Natural killer cell (primary cell): ENCODE results near the gene TMEM233. TPM values are rescaled to one million over a fixed set of nuclear protein-coding genes. Genes with fewer than 3 reads are reported as not detected.

ENCODE experiments used
- ATAC-seq, 3 donors: fragments of 150-1000 bp in 2 of 3; fragments of 200-7000 bp in 1 of 3; cut with Tn5 transposase; 1 replicate in 1 of 3; 2 replicates in 2 of 3; pipeline ENCODE4 v1.10.0; 2021; ENCODE audit warnings: mild to moderate bottlenecking in 2 of 3, moderate library complexity in 2 of 3
- DNase-seq, 2 donors: peaks; one replicate each; pipeline versions ENCODE4 v3.0.0 to v3.0.0-alpha.2; 2013 to 2021; ENCODE audit warnings: mixed read lengths in 1 of 2
- H3K27ac ChIP-seq: one replicate; pipeline ENCODE4 v1.5.1; 2013; ENCODE audit warnings: mild to moderate bottlenecking, low read length
- H3K27me3 ChIP-seq: one replicate; pipeline ENCODE4 v1.6.1; 2013; ENCODE audit warnings: low read length; ENCODE audit not compliant: control insufficient read depth, insufficient read depth
- H3K36me3 ChIP-seq: one replicate; pipeline ENCODE4 v1.6.1; 2013; ENCODE audit warnings: low read length; ENCODE audit not compliant: control insufficient read depth, insufficient read depth
- H3K4me1 ChIP-seq: one replicate; pipeline ENCODE4 v1.6.1; 2013; ENCODE audit warnings: low read length; ENCODE audit not compliant: control insufficient read depth, insufficient read depth
- H3K4me3 ChIP-seq: one replicate; pipeline ENCODE4 v1.5.1; 2013; ENCODE audit warnings: low read length
- H3K9me3 ChIP-seq: one replicate; pipeline ENCODE4 v1.6.1; 2013; ENCODE audit warnings: low read length; ENCODE audit not compliant: control insufficient read depth, insufficient read depth
- H3K27ac Mint-ChIP-seq, 2 donors: one replicate each; pipeline ENCODE4 v1.8.0; 2022; ENCODE audit warnings: mild to moderate bottlenecking in 2 of 2, mixed read lengths in 2 of 2, moderate library complexity in 1 of 2
- H3K27me3 Mint-ChIP-seq, 2 donors: one replicate each; pipeline ENCODE4 v1.8.0; 2022; ENCODE audit warnings: low read depth in 2 of 2, mixed read lengths in 2 of 2
- H3K36me3 Mint-ChIP-seq: one replicate; pipeline ENCODE4 v1.8.0; 2022; ENCODE audit warnings: mixed read lengths
- H3K4me1 Mint-ChIP-seq, 2 donors: one replicate each; pipeline ENCODE4 v1.8.0; 2022; ENCODE audit warnings: mixed read lengths in 2 of 2
- H3K4me3 Mint-ChIP-seq: one replicate; pipeline ENCODE4 v1.8.0; 2022; ENCODE audit warnings: mild to moderate bottlenecking, moderate library complexity, mixed read lengths
- H3K9me3 Mint-ChIP-seq, 2 donors: one replicate each; pipeline ENCODE4 v1.8.0; 2022; ENCODE audit warnings: mixed read lengths in 2 of 2
- WGBS: methylation state at CpG from one replicate; pipeline ENCODE4 v1.1.7; 2013; ENCODE audit warnings: missing lambda C conversion rate; ENCODE audit not compliant: insufficient coverage; 5-methylcytosine and 5-hydroxymethylcytosine counted together
- intact Hi-C: fragments of 100-400 bp; cut with micrococcal nuclease; formaldehyde crosslinking; loops from one replicate; pipeline ENCODE4 v1.14.2; 2022
- total RNA-seq, 4 donors: library from RNA; stranded (reverse); fragments of 120-200 nt in 1 of 4; gene quantifications; one replicate each; pipeline versions ENCODE4 v1.2.3 to v1.2.4, GENCODE V29; 2013 to 2022
- TF ChIP-seq, protein P1 (sequence below): fragments of 200-600 bp; IDR thresholded peaks from one replicate; pipeline ENCODE4 v1.8.0; 2022; ENCODE audit warnings: antibody characterized with exemption

Gene TMEM233
- total RNA-seq, 3 donors from 2014 or later (not counting 1 experiment from before 2014, with no cell fraction given): not detected

DNA sequence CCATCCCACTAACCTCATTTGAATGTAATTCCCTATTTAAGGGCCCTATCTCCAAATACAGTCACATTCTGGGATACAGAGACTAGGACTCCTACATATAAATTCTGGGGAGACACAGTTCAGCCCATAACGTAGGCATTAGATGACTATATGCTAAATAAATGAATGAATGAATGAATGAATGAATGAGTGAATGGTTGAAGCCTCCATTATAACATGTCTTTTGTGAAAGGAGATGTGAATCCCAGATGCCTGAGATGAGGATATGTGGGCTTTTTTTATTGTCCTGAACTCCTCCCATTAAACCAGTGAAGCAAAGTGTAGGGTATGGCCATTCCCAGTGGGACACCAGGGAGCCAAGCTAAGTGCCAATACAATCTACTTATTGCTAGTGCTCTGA lies 20.5 kb upstream of the TMEM233 start:
- H3K4me3 Mint-ChIP-seq: no peak overlapping the region
- H3K27ac ChIP-seq: no peak overlapping the region
- no peaks in the 10 kb centered on the region for H3K9me3 ChIP-seq
- TF ChIP-seq, protein P1, sequence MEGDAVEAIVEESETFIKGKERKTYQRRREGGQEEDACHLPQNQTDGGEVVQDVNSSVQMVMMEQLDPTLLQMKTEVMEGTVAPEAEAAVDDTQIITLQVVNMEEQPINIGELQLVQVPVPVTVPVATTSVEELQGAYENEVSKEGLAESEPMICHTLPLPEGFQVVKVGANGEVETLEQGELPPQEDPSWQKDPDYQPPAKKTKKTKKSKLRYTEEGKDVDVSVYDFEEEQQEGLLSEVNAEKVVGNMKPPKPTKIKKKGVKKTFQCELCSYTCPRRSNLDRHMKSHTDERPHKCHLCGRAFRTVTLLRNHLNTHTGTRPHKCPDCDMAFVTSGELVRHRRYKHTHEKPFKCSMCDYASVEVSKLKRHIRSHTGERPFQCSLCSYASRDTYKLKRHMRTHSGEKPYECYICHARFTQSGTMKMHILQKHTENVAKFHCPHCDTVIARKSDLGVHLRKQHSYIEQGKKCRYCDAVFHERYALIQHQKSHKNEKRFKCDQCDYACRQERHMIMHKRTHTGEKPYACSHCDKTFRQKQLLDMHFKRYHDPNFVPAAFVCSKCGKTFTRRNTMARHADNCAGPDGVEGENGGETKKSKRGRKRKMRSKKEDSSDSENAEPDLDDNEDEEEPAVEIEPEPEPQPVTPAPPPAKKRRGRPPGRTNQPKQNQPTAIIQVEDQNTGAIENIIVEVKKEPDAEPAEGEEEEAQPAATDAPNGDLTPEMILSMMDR: no peak
- 100% methylated on average over 1 of the region's 1 CpG for WGBS
- H3K9me3 Mint-ChIP-seq: no peaks in the 10 kb centered on the region
- intact Hi-C loops: no loop called here
- DNase-seq: no peak
- H3K27me3 ChIP-seq: peaks cover 2% of the 10 kb centered on the region
- no peak overlapping the region for H3K4me3 ChIP-seq
- H3K4me1 ChIP-seq: no peaks in the 10 kb centered on the region
- H3K27me3 Mint-ChIP-seq: peaks cover 21 to 44% of the 10 kb centered on the region in 2 donors
- no peaks in the 10 kb centered on the region for H3K36me3 Mint-ChIP-seq
- H3K36me3 ChIP-seq: no peaks in the 10 kb centered on the region
- no peak overlapping the region for H3K27ac Mint-ChIP-seq
- H3K4me1 Mint-ChIP-seq: no peaks in the 10 kb centered on the region
- ATAC-seq: no peak

DNA sequence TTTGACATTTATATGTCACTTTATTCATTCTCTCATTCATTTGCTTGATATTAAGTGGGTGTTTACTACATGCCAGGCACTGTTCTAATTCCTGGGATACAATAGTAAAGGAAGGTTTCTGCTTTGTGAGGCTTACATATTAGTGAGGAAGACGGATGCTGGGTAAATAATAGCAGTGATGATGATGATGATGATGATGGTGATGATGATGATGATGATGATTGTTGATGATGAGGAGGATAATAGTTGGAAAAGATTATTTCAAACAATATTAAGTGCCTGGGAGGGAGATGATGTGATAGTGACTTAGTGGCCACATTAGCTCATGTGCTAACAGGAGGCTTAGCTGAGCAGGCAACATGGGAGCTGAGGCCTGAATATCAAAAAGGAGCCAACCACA lies 19.3 kb upstream of the TMEM233 start:
- H3K27me3 Mint-ChIP-seq: peaks cover 23 to 44% of the 10 kb centered on the region in 2 donors
- Histone ChIP-seq H3K27ac (no peak overlapping the region), H3K27me3 (peaks cover 2% of the 10 kb centered on the region), H3K9me3 (no peaks in the 10 kb centered on the region), H3K4me1 (no peaks in the 10 kb centered on the region), H3K4me3 (no peak overlapping the region), H3K36me3 (no peaks in the 10 kb centered on the region)
- TF ChIP-seq, protein P1: no peak
- no peak overlapping the region for H3K4me3 Mint-ChIP-seq
- no peaks in the 10 kb centered on the region for H3K36me3 Mint-ChIP-seq
- ATAC-seq (no peak), DNase-seq (no peak)
- 89% methylated on average over 1 of the region's 1 CpG for WGBS
- H3K9me3 Mint-ChIP-seq: no peaks in the 10 kb centered on the region
- no peak overlapping the region for H3K27ac Mint-ChIP-seq
- intact Hi-C loops: no loop called here
- no peaks in the 10 kb centered on the region for H3K4me1 Mint-ChIP-seq

DNA sequence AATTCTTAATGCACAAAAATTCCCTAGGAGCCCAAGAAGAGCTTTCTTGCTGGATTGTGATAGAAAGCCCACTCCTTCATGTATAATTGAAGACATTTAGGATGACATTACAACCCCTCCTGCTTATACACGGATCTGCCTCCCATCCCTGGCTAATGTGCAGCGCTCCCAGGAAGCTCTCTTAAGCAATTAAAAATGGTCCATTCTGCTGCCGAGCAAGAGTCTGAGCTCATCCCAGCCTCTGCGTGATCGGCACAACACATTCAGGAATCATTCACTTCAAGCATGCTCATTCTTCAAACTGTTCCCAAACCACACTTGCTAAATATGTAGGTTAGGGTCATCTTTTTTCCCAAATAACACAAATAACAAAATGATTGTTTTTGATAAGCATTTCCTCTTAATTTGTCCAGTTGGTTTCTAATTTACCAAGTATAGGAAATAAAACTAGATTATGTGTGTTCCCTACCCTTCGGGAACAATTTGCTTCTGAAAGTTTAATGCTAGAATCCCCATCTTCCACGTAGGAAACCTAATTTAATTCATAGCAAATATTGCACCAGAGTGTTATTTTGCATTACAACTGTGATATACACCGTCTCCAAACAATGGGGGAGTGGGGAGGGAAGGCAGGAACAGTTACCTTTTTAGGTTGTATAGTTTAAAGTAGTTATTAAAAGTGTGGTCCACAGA lies 17.3 kb upstream of the TMEM233 start:
- no peak overlapping the region for H3K4me3 Mint-ChIP-seq
- intact Hi-C loops: no loop called here

More for the DNA sequence above, 17.3 kb upstream of the TMEM233 start:
- WGBS: 76% methylated on average over 8 of the region's 8 CpGs
- Histone ChIP-seq H3K36me3 (no peaks in the 10 kb centered on the region), H3K27me3 (peaks cover 2% of the 10 kb centered on the region), H3K9me3 (no peaks in the 10 kb centered on the region), H3K4me3 (no peak overlapping the region), H3K4me1 (no peaks in the 10 kb centered on the region), H3K27ac (no peak overlapping the region)
- TF ChIP-seq, protein P1: no peak
- Mint-ChIP-seq H3K27ac (no peak overlapping the region), H3K4me1 (no peaks in the 10 kb centered on the region), H3K27me3 (peaks cover 23 to 40% of the 10 kb centered on the region in 2 donors), H3K36me3 (no peaks in the 10 kb centered on the region), H3K9me3 (no peaks in the 10 kb centered on the region)
- ATAC-seq: no peak
- DNase-seq: no peak
